ENCODE measurements around the gene LKAAEAR1.

- TF ChIP-seq, protein P1, sequence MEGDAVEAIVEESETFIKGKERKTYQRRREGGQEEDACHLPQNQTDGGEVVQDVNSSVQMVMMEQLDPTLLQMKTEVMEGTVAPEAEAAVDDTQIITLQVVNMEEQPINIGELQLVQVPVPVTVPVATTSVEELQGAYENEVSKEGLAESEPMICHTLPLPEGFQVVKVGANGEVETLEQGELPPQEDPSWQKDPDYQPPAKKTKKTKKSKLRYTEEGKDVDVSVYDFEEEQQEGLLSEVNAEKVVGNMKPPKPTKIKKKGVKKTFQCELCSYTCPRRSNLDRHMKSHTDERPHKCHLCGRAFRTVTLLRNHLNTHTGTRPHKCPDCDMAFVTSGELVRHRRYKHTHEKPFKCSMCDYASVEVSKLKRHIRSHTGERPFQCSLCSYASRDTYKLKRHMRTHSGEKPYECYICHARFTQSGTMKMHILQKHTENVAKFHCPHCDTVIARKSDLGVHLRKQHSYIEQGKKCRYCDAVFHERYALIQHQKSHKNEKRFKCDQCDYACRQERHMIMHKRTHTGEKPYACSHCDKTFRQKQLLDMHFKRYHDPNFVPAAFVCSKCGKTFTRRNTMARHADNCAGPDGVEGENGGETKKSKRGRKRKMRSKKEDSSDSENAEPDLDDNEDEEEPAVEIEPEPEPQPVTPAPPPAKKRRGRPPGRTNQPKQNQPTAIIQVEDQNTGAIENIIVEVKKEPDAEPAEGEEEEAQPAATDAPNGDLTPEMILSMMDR (conservative IDR thresholded peaks at IDR 0.05; ENCODE audit: low read depth in 2 of 2): no peak
- no peak for TF ChIP-seq EZH2 (IDR thresholded peaks at IDR 0.05; ENCODE audit: low read depth, unreplicated experiment)
Measured at GRCh38 chr20:64091340-64091739, 7.1 kb upstream of the LKAAEAR1 start.
